GM10248 (cell line): ENCODE data around the gene IDNK.

ENCODE experiments used
- CTCF ChIA-PET: fragments of 300-600 bp; sonication (Branson Sonifier 250); formaldehyde crosslinking; extraction: SDS; loops from one replicate; lab custom pipeline; 2021; ENCODE audit warnings: antibody characterized with exemption; lab: Yijun Ruan, JAX
- POLR2A ChIA-PET: fragments of 350-650 bp; sonication (Branson Sonifier 250); formaldehyde crosslinking; extraction: SDS; loops from one replicate; lab custom pipeline; 2020; ENCODE audit warnings: antibody characterized with exemption; lab: Yijun Ruan, JAX
- DNase-seq: peaks from one replicate; pipeline ENCODE4 v3.0.0; 2012; ENCODE audit errors: extremely low spot score
- CTCF ChIP-seq: IDR thresholded peaks from 2 replicates; pipeline ENCODE4 v1.5.1; 2012; ENCODE audit warnings: mild to moderate bottlenecking, low read depth; ENCODE audit errors: extremely low read depth, missing control alignments, control extremely low read depth

The IDNK gene

GRCh38 chr9:83670381-83670780 lies 47.4 kb downstream of the IDNK start:
- POLR2A ChIA-PET, result no interaction called here

DNA sequence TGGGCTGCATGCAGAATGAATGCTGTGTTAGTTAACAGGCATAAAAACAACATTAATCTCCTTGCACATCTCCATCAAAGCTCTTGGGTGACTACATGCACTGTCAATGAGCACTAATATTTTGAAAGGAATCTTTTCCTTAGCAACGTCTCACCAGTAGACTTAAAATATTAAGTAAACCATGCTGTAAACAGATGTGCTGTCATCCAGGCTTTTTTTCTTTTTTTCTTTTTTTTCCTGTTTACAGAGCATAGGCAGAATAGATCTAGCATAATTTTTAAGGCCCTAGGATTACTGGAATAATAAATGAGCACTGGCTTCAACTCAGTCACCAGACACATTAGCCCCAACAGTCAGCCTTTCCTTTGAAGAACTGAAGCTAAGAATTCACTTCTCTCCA lies 48.5 kb downstream of the IDNK start:
- no peak for DNase-seq
- POLR2A ChIA-PET, result interaction anchor here (0.5 kb wide), 1 partner anchor 9 kb away, joined by 3 read pairs; no protein-coding TSS in a partner anchor
- no peak for TF ChIP-seq CTCF
- CTCF ChIA-PET, result interaction anchor here (1.1 to 2.2 kb wide), 2 partner anchors 25 to 50 kb away, joined by 3 to 7 read pairs; no protein-coding TSS in a partner anchor

More at GRCh38 chr9:83670381-83670780, 47.4 kb downstream of the IDNK start:
- CTCF ChIA-PET, result interaction anchor here (0.7 to 2.2 kb wide), 2 partner anchors 14 to 49 kb away, joined by 3 to 7 read pairs; no protein-coding TSS in a partner anchor
- no peak for DNase-seq
- no peak for TF ChIP-seq CTCF

GRCh38 chr9:83675466-83675865 lies 52.5 kb downstream of the IDNK start:
- no peak for TF ChIP-seq CTCF
- POLR2A ChIA-PET, result no interaction called here
- no peak for DNase-seq
- CTCF ChIA-PET, result interaction anchor here (1.0 to 1.3 kb wide), 2 partner anchors 26 to 33 kb away, joined by 3 to 4 read pairs; partner anchors contain the start of gene UBQLN1

- no peak for DNase-seq
- TF ChIP-seq CTCF, result no peak
- POLR2A ChIA-PET, result interaction anchor here (1.0 kb wide), 1 partner anchor 11 kb away, joined by 3 read pairs; no protein-coding TSS in a partner anchor
- CTCF ChIA-PET, result interaction anchor here (1.0 to 1.7 kb wide), 7 partner anchors 11 to 31 kb away, joined by 3 to 6 read pairs (median 4); partner anchors contain the start of gene UBQLN1
Measured at GRCh38 chr9:83677596-83677995, 54.7 kb downstream of the IDNK start.

GRCh38 chr9:83680233-83680632 lies 57.3 kb downstream of the IDNK start:
- POLR2A ChIA-PET, result interaction anchor here (0.7 kb wide), 1 partner anchor 9 kb away, joined by 3 read pairs; no protein-coding TSS in a partner anchor
- no peak for DNase-seq
- CTCF ChIA-PET, result interaction anchor here (1.1 to 3.9 kb wide), 6 partner anchors 9 to 42 kb away, joined by 3 to 15 read pairs (median 4); partner anchors contain the start of gene UBQLN1
- no peak for TF ChIP-seq CTCF

GRCh38 chr9:83681490-83681889 lies 58.5 kb downstream of the IDNK start:
- no peak for DNase-seq
- no peak for TF ChIP-seq CTCF
- ChIA-PET CTCF (interaction anchor here (1.1 to 3.9 kb wide), 3 partner anchors 10 to 32 kb away, joined by 3 to 15 read pairs (median 6); no protein-coding TSS in a partner anchor), POLR2A (no interaction called here)
